BLaER1 (cell line): ENCODE measurements around the gene TAS2R40.

ENCODE experiments used
- H3K27ac ChIP-seq: shearing (Covaris generic); formaldehyde crosslinking; 2 replicates; pipeline ENCODE4 v1.8.1; 2022
- H3K27me3 ChIP-seq: shearing (Covaris generic); formaldehyde crosslinking; 2 replicates; pipeline ENCODE4 v1.8.1; 2022
- H3K36me3 ChIP-seq: shearing (Covaris generic); formaldehyde crosslinking; 2 replicates; pipeline ENCODE4 v1.8.1; 2022
- H3K4me1 ChIP-seq: shearing (Covaris generic); formaldehyde crosslinking; 2 replicates; pipeline ENCODE4 v1.8.1; 2022
- H3K4me2 ChIP-seq: shearing (Covaris generic); formaldehyde crosslinking; 2 replicates; pipeline ENCODE4 v1.8.1; 2022
- H3K4me3 ChIP-seq: shearing (Covaris generic); formaldehyde crosslinking; 2 replicates; pipeline ENCODE4 v1.8.1; 2022
- H3K9ac ChIP-seq: shearing (Covaris generic); formaldehyde crosslinking; 2 replicates; pipeline ENCODE4 v1.8.1; 2022
- H3K9me3 ChIP-seq: shearing (Covaris generic); formaldehyde crosslinking; 2 replicates; pipeline ENCODE4 v1.8.1; 2022
- H4K20me1 ChIP-seq: shearing (Covaris generic); formaldehyde crosslinking; 2 replicates; pipeline ENCODE4 v1.8.1; 2022
- Cebpa-rat ChIP-seq: shearing (Covaris generic); IDR thresholded peaks from 2 replicates; pipeline ENCODE4 v1.8.1; 2022

TAS2R40 gene

GRCh38 chr7:143247372-143247771 lies 25.5 kb downstream of the TAS2R40 start:
- Histone ChIP-seq H3K36me3 (no peaks in the 10 kb centered on the region), H3K4me1 (peaks cover 34% of the 10 kb centered on the region), H3K4me3 (no peak overlapping the region), H3K4me2 (no peak overlapping the region), H3K27me3 (no peaks in the 10 kb centered on the region), H3K9me3 (peaks cover 20% of the 10 kb centered on the region), H4K20me1 (no peaks in the 10 kb centered on the region), H3K9ac (no peak overlapping the region), H3K27ac (no peak overlapping the region)
- no peak for TF ChIP-seq Cebpa-rat

GRCh38 chr7:143248761-143249354 lies 27.0 kb downstream of the TAS2R40 start:
- Histone ChIP-seq H4K20me1 (no peaks in the 10 kb centered on the region), H3K27me3 (no peaks in the 10 kb centered on the region), H3K27ac (no peak overlapping the region), H3K9me3 (peaks cover 31% of the 10 kb centered on the region), H3K4me3 (no peak overlapping the region), H3K4me1 (peaks cover 32% of the 10 kb centered on the region), H3K4me2 (no peak overlapping the region), H3K36me3 (no peaks in the 10 kb centered on the region), H3K9ac (no peak overlapping the region)
- no peak for TF ChIP-seq Cebpa-rat

- H3K4me2 ChIP-seq, result peak overlapping the region; percentile 39
- no peak overlapping the region for H3K27ac ChIP-seq
- no peak overlapping the region for H3K4me3 ChIP-seq
- no peak for TF ChIP-seq Cebpa-rat
- H3K27me3 ChIP-seq, result no peaks in the 10 kb centered on the region
- no peak overlapping the region for H3K9ac ChIP-seq
- peaks cover 35% of the 10 kb centered on the region for H3K9me3 ChIP-seq
- H3K4me1 ChIP-seq, result peaks cover 36% of the 10 kb centered on the region
- no peaks in the 10 kb centered on the region for H4K20me1 ChIP-seq
- no peaks in the 10 kb centered on the region for H3K36me3 ChIP-seq
Observed at GRCh38 chr7:143250199-143250598, 28.4 kb downstream of the TAS2R40 start.

GRCh38 chr7:143250822-143251221 lies 29.0 kb downstream of the TAS2R40 start:
- Histone ChIP-seq H3K27me3 (no peaks in the 10 kb centered on the region), H3K27ac (no peak overlapping the region), H4K20me1 (no peaks in the 10 kb centered on the region), H3K36me3 (no peaks in the 10 kb centered on the region), H3K4me3 (no peak overlapping the region), H3K9ac (no peak overlapping the region), H3K4me1 (peaks cover 42% of the 10 kb centered on the region), H3K9me3 (peaks cover 35% of the 10 kb centered on the region), H3K4me2 (peak overlapping the region; percentile 39)
- no peak for TF ChIP-seq Cebpa-rat

GRCh38 chr7:143252006-143252405 lies 30.2 kb downstream of the TAS2R40 start:
- Histone ChIP-seq H3K4me2 (peak overlapping the region; percentile 39), H3K9ac (no peak overlapping the region), H3K4me1 (peaks cover 53% of the 10 kb centered on the region), H3K4me3 (no peak overlapping the region), H3K27me3 (no peaks in the 10 kb centered on the region), H4K20me1 (no peaks in the 10 kb centered on the region), H3K9me3 (peaks cover 35% of the 10 kb centered on the region), H3K36me3 (no peaks in the 10 kb centered on the region), H3K27ac (no peak overlapping the region)
- TF ChIP-seq Cebpa-rat, result no peak

- Histone ChIP-seq H3K9me3 (peaks cover 19% of the 10 kb centered on the region), H3K4me2 (peak overlapping the region; percentile 47), H3K9ac (no peak overlapping the region), H3K4me3 (no peak overlapping the region), H4K20me1 (no peaks in the 10 kb centered on the region), H3K4me1 (peaks cover 57% of the 10 kb centered on the region), H3K27me3 (no peaks in the 10 kb centered on the region), H3K36me3 (no peaks in the 10 kb centered on the region), H3K27ac (no peak overlapping the region)
- no peak for TF ChIP-seq Cebpa-rat
Observed at GRCh38 chr7:143255564-143255963, 33.7 kb downstream of the TAS2R40 start.

GRCh38 chr7:143256325-143256724 lies 34.5 kb downstream of the TAS2R40 start:
- Histone ChIP-seq H4K20me1 (no peaks in the 10 kb centered on the region), H3K9me3 (peaks cover 19% of the 10 kb centered on the region), H3K27ac (no peak overlapping the region), H3K4me2 (0 out of 2 replicates have a peak overlapping the region, but pooled peaks have one; percentile 15), H3K4me1 (peaks cover 50% of the 10 kb centered on the region), H3K27me3 (no peaks in the 10 kb centered on the region), H3K4me3 (no peak overlapping the region), H3K36me3 (no peaks in the 10 kb centered on the region), H3K9ac (no peak overlapping the region)
- no peak for TF ChIP-seq Cebpa-rat

- Histone ChIP-seq H3K9me3 (peaks cover 17% of the 10 kb centered on the region), H3K36me3 (no peaks in the 10 kb centered on the region), H3K27me3 (no peaks in the 10 kb centered on the region), H3K4me2 (peak overlapping the region; percentile 15; the same call in 1 of the 2 replicates), H4K20me1 (no peaks in the 10 kb centered on the region), H3K9ac (no peak overlapping the region), H3K27ac (no peak overlapping the region), H3K4me1 (peaks cover 44% of the 10 kb centered on the region), H3K4me3 (no peak overlapping the region)
- no peak for TF ChIP-seq Cebpa-rat
Observed at GRCh38 chr7:143256932-143257331, 35.1 kb downstream of the TAS2R40 start.

GRCh38 chr7:143257501-143257900 lies 35.7 kb downstream of the TAS2R40 start:
- H4K20me1 ChIP-seq, result no peaks in the 10 kb centered on the region
- H3K9me3 ChIP-seq, result peaks cover 15% of the 10 kb centered on the region
- H3K27me3 ChIP-seq, result no peaks in the 10 kb centered on the region
- H3K27ac ChIP-seq, result no peak overlapping the region
- peaks cover 41% of the 10 kb centered on the region for H3K4me1 ChIP-seq
- H3K36me3 ChIP-seq, result no peaks in the 10 kb centered on the region
- no peak overlapping the region for H3K4me3 ChIP-seq
- H3K9ac ChIP-seq, result no peak overlapping the region
- no peak overlapping the region for H3K4me2 ChIP-seq
- TF ChIP-seq Cebpa-rat, result no peak

GRCh38 chr7:143258831-143259230 lies 37.0 kb downstream of the TAS2R40 start:
- no peak overlapping the region for H3K9ac ChIP-seq
- 0 out of 2 replicates have a peak overlapping the region, but pooled peaks have one; percentile 11 for H3K27ac ChIP-seq
- no peaks in the 10 kb centered on the region for H4K20me1 ChIP-seq
- H3K36me3 ChIP-seq, result no peaks in the 10 kb centered on the region
- peak overlapping the region; percentile 33 for H3K4me2 ChIP-seq
- H3K4me3 ChIP-seq, result no peak overlapping the region
- no peak for TF ChIP-seq Cebpa-rat
- H3K27me3 ChIP-seq, result no peaks in the 10 kb centered on the region
- H3K9me3 ChIP-seq, result peaks cover 5% of the 10 kb centered on the region; the same call in 1 of the 2 replicates
- peaks cover 47% of the 10 kb centered on the region for H3K4me1 ChIP-seq
